Activated naive CD8-positive, alpha-beta T cell (primary cell): ENCODE data around the gene TLR6.

ENCODE experiments used
- H3K27ac Mint-ChIP-seq: one replicate; pipeline ENCODE4 v1.8.0; 2021; ENCODE audit warnings: mixed read lengths
- H3K27me3 Mint-ChIP-seq: one replicate; pipeline ENCODE4 v1.8.0; 2021; ENCODE audit warnings: mixed read lengths
- H3K36me3 Mint-ChIP-seq: one replicate; pipeline ENCODE4 v1.8.0; 2021; ENCODE audit warnings: mixed read lengths
- H3K4me1 Mint-ChIP-seq: one replicate; pipeline ENCODE4 v1.8.0; 2021; ENCODE audit warnings: low read depth, mixed read lengths
- H3K4me3 Mint-ChIP-seq: one replicate; pipeline ENCODE4 v1.8.0; 2021; ENCODE audit warnings: mild to moderate bottlenecking, mixed read lengths
- H3K9me3 Mint-ChIP-seq: one replicate; pipeline ENCODE4 v1.8.0; 2021; ENCODE audit warnings: low read depth, mixed read lengths

Gene TLR6

GRCh38 chr4:38856524-38857337, at the start of gene TLR6:
Gene TLR6, minus strand, starts transcription at chr4:38856817. Its CDS starts 27,344 bp downstream, at chr4:38829473.
- peak within 1 kb of the TSS; percentile 86 for H3K4me3 Mint-ChIP-seq
- H3K27me3 Mint-ChIP-seq: no peaks in the 10 kb centered on the region
- H3K9me3 Mint-ChIP-seq: no peaks in the 10 kb centered on the region
- H3K36me3 Mint-ChIP-seq: no peaks in the 10 kb centered on the region
- peak within 1 kb of the TSS; percentile 97 for H3K27ac Mint-ChIP-seq
- H3K4me1 Mint-ChIP-seq: peaks cover 42% of the 10 kb centered on the region

GRCh38 chr4:38905652-38906385, 49.2 kb upstream of the TLR6 start:
- H3K36me3 Mint-ChIP-seq: no peaks in the 10 kb centered on the region
- H3K27me3 Mint-ChIP-seq: no peaks in the 10 kb centered on the region
- no peaks in the 10 kb centered on the region for H3K9me3 Mint-ChIP-seq
- peaks cover 2% of the 10 kb centered on the region for H3K4me1 Mint-ChIP-seq
- H3K27ac Mint-ChIP-seq: no peak overlapping the region
- no peak overlapping the region for H3K4me3 Mint-ChIP-seq

DNA sequence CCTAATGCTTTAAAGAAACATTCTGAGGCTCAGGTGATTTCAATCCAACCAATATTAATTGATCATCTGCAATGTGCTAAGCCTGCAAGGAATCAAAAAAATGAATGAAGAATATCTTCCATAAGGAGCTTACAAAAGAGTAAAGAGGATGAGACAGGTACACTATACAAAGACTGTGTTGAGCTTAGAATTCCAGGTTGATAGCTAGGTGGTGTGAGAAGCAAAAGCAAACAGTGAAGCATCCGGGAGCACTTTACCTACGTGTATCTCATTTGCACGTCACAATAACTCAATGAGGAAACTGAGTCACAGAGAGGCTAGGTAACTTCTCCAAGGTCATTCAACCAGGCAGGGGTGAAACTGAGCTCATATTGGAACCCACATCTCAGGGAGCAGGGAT, 48.1 kb upstream of the TLR6 start:
- Mint-ChIP-seq H3K36me3 (no peaks in the 10 kb centered on the region), H3K27me3 (peaks cover 2% of the 10 kb centered on the region), H3K9me3 (no peaks in the 10 kb centered on the region), H3K4me1 (peaks cover 2% of the 10 kb centered on the region), H3K27ac (no peak overlapping the region), H3K4me3 (no peak overlapping the region)

- Mint-ChIP-seq H3K27ac (no peak overlapping the region), H3K27me3 (peaks cover 2% of the 10 kb centered on the region), H3K36me3 (no peaks in the 10 kb centered on the region), H3K9me3 (no peaks in the 10 kb centered on the region), H3K4me1 (peaks cover 2% of the 10 kb centered on the region), H3K4me3 (no peak overlapping the region)
These were observed 47.6 kb upstream of the TLR6 start for GRCh38 chr4:38904090-38904666.

DNA sequence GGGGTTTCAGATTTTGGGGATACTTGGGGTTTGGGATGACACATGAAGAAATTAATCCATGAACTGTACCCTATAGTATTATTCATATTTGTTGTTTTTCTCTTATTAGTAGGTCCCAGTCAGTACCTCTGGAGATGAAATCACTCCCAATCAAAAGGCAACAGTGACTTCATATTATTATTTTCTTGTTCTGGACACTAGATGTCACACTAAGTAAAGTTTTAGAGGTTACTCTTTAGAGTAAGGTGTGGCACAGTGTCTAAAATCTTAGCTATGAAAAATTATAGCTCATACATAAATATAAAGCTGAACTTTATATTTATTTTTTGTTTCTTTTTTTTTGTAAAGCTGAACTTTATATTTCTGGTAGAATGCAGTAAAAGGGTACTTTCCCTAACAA, 46.1 kb upstream of the TLR6 start:
- H3K27me3 Mint-ChIP-seq: peaks cover 2% of the 10 kb centered on the region
- no peaks in the 10 kb centered on the region for H3K9me3 Mint-ChIP-seq
- H3K4me3 Mint-ChIP-seq: no peak overlapping the region
- no peaks in the 10 kb centered on the region for H3K36me3 Mint-ChIP-seq
- peaks cover 2% of the 10 kb centered on the region for H3K4me1 Mint-ChIP-seq
- H3K27ac Mint-ChIP-seq: no peak overlapping the region

GRCh38 chr4:38902221-38902620, 45.6 kb upstream of the TLR6 start:
- Mint-ChIP-seq H3K9me3 (no peaks in the 10 kb centered on the region), H3K4me1 (peaks cover 2% of the 10 kb centered on the region), H3K27ac (no peak overlapping the region), H3K4me3 (no peak overlapping the region), H3K27me3 (peaks cover 4% of the 10 kb centered on the region), H3K36me3 (no peaks in the 10 kb centered on the region)

GRCh38 chr4:38898245-38898644, 41.6 kb upstream of the TLR6 start:
- H3K4me3 Mint-ChIP-seq: no peak overlapping the region
- peaks cover 4% of the 10 kb centered on the region for H3K4me1 Mint-ChIP-seq
- no peaks in the 10 kb centered on the region for H3K9me3 Mint-ChIP-seq
- H3K27ac Mint-ChIP-seq: no peak overlapping the region
- no peaks in the 10 kb centered on the region for H3K36me3 Mint-ChIP-seq
- peaks cover 6% of the 10 kb centered on the region for H3K27me3 Mint-ChIP-seq

- Mint-ChIP-seq H3K9me3 (no peaks in the 10 kb centered on the region), H3K4me1 (peaks cover 4% of the 10 kb centered on the region), H3K36me3 (no peaks in the 10 kb centered on the region), H3K4me3 (no peak overlapping the region), H3K27me3 (peaks cover 6% of the 10 kb centered on the region), H3K27ac (no peak overlapping the region)
These were observed 40.3 kb upstream of the TLR6 start for GRCh38 chr4:38896940-38897339.

GRCh38 chr4:38894322-38894982, 37.8 kb upstream of the TLR6 start:
- Mint-ChIP-seq H3K36me3 (no peaks in the 10 kb centered on the region), H3K4me1 (peaks cover 18% of the 10 kb centered on the region), H3K27me3 (peaks cover 4% of the 10 kb centered on the region), H3K27ac (no peak overlapping the region), H3K9me3 (no peaks in the 10 kb centered on the region), H3K4me3 (no peak overlapping the region)

DNA sequence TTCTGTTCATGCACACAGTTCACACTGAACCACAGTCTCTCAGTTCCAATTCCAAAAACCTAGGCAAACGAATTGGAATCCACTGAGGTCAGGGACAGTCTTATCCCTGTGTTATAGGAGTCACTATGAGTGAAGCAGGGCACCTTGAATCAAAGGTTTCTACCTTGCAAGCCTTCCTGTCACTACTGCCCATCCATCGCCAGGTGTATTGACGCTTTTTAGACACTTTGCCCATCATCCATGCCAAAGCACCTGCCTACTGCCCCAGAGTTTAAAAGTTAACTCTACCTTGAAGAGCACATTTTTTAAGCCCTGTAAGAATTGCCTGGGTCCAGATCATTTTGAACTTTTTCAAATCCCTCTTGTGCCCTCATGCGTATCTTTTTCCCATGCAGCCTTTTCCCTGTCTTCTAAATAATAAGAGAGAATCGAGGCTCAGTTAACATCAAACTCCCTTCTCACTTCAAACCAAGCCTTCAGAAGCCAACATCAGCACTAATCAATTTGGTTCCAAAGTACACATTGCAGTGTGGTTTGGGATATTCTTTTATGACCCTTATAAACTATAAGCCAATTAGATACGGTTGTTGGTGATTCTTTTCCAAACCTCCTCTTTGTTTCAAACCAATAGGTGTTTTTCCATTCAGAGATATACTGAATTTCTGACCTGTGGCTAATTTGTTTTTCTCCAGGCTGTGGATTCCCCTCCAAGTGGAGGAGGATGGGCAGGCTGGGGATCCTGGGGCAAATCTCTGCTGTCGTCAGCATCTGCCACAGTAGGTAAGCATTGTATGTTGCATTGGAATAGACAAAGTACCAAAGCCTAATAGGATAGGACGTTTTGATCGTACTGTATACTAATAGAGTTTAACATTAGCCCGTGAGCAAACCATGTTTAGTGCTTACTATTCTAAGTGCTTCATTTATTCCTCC, 34.7 kb upstream of the TLR6 start:
- Mint-ChIP-seq H3K4me3 (no peak overlapping the region), H3K36me3 (no peaks in the 10 kb centered on the region), H3K27me3 (peaks cover 2% of the 10 kb centered on the region), H3K27ac (peak overlapping the region; percentile 77), H3K9me3 (no peaks in the 10 kb centered on the region), H3K4me1 (peaks cover 26% of the 10 kb centered on the region)

DNA sequence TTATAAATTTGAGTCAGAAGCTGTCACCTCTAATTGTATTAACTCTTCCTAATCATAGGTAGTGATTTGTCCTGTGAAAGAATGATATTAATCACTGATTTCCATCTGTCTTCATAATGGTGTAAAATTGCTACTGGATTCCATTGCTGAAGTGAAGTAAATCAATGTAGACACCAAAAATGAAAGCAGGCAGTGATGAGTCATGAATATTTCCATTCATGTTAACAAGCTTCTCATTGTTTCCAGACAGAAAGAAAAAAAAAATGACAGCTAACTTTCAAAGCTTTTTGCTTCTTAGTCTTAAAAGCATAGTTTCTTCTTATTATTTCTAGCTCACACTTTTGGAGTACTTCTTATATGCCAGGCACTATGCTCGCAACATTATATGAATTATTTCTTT, 32.5 kb upstream of the TLR6 start:
- Mint-ChIP-seq H3K36me3 (no peaks in the 10 kb centered on the region), H3K9me3 (no peaks in the 10 kb centered on the region), H3K27ac (peak overlapping the region; percentile 94), H3K4me3 (peak overlapping the region; percentile 67), H3K4me1 (peaks cover 25% of the 10 kb centered on the region), H3K27me3 (no peaks in the 10 kb centered on the region)

DNA sequence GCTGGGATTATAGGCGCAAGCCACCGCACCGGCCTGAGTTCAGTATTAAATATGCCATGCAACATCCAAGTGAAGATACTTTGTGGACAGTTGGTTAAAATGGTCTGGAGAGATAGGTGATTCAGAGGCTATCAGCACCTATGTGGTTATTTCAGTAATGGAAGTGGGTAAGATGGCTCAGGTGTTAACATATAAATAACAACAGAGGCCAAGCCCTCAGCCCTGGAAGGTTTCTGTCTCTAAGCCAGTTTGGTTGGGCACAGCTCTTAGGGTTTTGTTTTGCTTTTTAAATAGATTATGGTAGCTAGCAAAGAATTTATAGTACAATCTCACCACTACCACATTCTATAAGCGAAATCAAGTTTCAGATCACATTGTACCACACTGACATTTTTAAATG, 27.6 kb upstream of the TLR6 start:
- Mint-ChIP-seq H3K27ac (no peak overlapping the region), H3K9me3 (no peaks in the 10 kb centered on the region), H3K4me1 (peaks cover 9% of the 10 kb centered on the region), H3K27me3 (no peaks in the 10 kb centered on the region), H3K36me3 (no peaks in the 10 kb centered on the region), H3K4me3 (no peak overlapping the region)

DNA sequence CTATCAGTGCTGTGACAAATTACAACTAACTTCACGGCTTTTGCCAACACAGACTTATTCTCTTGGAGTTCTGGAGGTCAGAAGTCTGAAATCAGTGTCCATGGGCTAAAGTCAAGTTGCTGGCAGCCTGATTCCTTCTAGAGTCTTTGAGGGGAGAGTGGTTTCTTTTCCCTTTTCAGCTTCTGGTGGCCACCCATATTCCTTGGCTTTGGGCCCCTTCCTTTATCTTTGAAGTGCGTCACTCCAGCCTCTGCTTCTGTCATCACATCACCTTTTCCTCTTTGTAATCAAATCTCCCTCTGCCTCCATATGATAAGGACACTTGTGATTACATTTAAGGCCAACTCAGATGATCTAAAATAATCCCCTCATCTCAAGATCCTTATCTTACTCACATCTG, 20.0 kb upstream of the TLR6 start:
- no peak overlapping the region for H3K27ac Mint-ChIP-seq
- H3K36me3 Mint-ChIP-seq: no peaks in the 10 kb centered on the region
- peaks cover 8% of the 10 kb centered on the region for H3K27me3 Mint-ChIP-seq
- no peaks in the 10 kb centered on the region for H3K9me3 Mint-ChIP-seq
- H3K4me1 Mint-ChIP-seq: no peaks in the 10 kb centered on the region
- no peak overlapping the region for H3K4me3 Mint-ChIP-seq

- Mint-ChIP-seq H3K36me3 (no peaks in the 10 kb centered on the region), H3K27ac (no peak overlapping the region), H3K4me3 (no peak overlapping the region), H3K9me3 (no peaks in the 10 kb centered on the region), H3K4me1 (peaks cover 8% of the 10 kb centered on the region), H3K27me3 (peaks cover 14% of the 10 kb centered on the region)
These were observed 16.8 kb upstream of the TLR6 start for GRCh38 chr4:38873290-38873944.
